ENCODE measurements around the gene NLRP9. TPM values are rescaled to one million over a fixed set of nuclear protein-coding genes. Genes with fewer than 3 reads are reported as not detected.

The NLRP9 gene
- total RNA-seq, 1 experiment from 2014 or later, result not detected

DNA sequence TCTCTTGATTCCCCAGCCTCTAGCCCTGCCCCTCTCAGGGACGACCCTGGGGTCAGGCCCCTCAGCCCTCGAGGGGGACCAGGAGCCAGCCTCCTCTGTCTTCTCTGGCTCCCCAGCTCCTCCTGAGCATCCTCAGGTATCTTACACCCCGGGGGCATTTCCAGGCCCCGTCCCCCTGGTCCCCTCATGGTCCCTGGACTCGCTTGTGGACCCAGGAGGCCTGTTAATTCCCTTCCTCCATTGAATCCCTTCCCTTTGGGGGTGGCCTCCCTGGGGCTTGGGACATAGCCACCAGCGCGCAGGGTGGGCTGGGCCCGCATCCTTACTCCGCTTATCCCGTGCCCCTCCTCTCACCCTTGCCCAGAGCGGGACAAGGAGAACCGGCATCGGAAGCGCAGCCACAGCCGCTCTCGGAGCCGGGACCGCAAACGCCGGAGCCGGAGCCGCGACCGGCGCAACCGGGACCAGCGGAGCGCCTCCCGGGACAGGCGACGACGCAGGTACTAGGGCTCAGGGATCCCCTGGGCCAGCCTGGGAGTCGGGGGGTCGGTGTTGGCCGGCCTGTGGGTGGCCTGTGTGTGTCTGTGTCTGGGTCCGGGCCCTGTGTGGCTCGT, 79.2 kb downstream of the NLRP9 start:
- DNase-seq (ENCODE audit: extremely low read depth, low read depth), result no peak

Small RNA genes lying within 50 kb of the gene (small RNA-seq; reads per million reads assigned to genes)
- gene AC010525.2, result 0 reads per million in 2 experiments

Other genes starting within 250 kb of the NLRP9 start
- 0.07 TPM in 1 of 2 replicates, not detected in the other for gene SSC5D, start 250.0 kb downstream of the NLRP9 start, total RNA-seq (2014; rRNA removed; shearing (Covaris generic))
- gene SBK2, start 201.3 kb downstream of the NLRP9 start, total RNA-seq (2014; rRNA removed; shearing (Covaris generic)), result not detected in 2 replicates
- gene SBK3, start 192.9 kb downstream of the NLRP9 start, total RNA-seq (2014; rRNA removed; shearing (Covaris generic)), result 0.32 TPM in 1 of 2 replicates, not detected in the other
- gene ZNF579, start 157.6 kb downstream of the NLRP9 start, total RNA-seq (2014; rRNA removed; shearing (Covaris generic)), result 2.1 and 3.2 TPM in 2 replicates
- 3.6 and 5.0 TPM in 2 replicates for gene FIZ1, start 138.9 kb downstream of the NLRP9 start, total RNA-seq (2014; rRNA removed; shearing (Covaris generic))
- gene ZNF524, start 138.1 kb downstream of the NLRP9 start, total RNA-seq (2014; rRNA removed; shearing (Covaris generic)), result 15.9 and 16.5 TPM in 2 replicates
- gene ZNF865, start 132.8 kb downstream of the NLRP9 start, total RNA-seq (2014; rRNA removed; shearing (Covaris generic)), result 1.1 and 1.3 TPM in 2 replicates
- gene ZNF784, start 113.8 kb downstream of the NLRP9 start, total RNA-seq (2014; rRNA removed; shearing (Covaris generic)), result 2.1 and 2.2 TPM in 2 replicates
- gene ZNF580, start 97.4 kb downstream of the NLRP9 start, total RNA-seq (2014; rRNA removed; shearing (Covaris generic)), result 8.9 and 13.6 TPM in 2 replicates
- 12.3 and 13.6 TPM in 2 replicates for gene ZNF581, start 94.8 kb downstream of the NLRP9 start, total RNA-seq (2014; rRNA removed; shearing (Covaris generic))
- 1.9 and 2.3 TPM in 2 replicates for gene CCDC106, start 90.2 kb downstream of the NLRP9 start, total RNA-seq (2014; rRNA removed; shearing (Covaris generic))
- gene U2AF2, start 83.4 kb downstream of the NLRP9 start, total RNA-seq (2014; rRNA removed; shearing (Covaris generic)), result 68.3 and 72.4 TPM in 2 replicates
- 32.8 and 35.9 TPM in 2 replicates for gene EPN1, start 63.2 kb downstream of the NLRP9 start, total RNA-seq (2014; rRNA removed; shearing (Covaris generic))
- gene RFPL4A, start 20.7 kb upstream of the NLRP9 start, total RNA-seq (2014; rRNA removed; shearing (Covaris generic)), result not detected in 2 replicates
- gene RFPL4AL1, start 30.7 kb upstream of the NLRP9 start, total RNA-seq (2014; rRNA removed; shearing (Covaris generic)), result not detected in 2 replicates
- gene NLRP11, start 93.6 kb upstream of the NLRP9 start, total RNA-seq (2014; rRNA removed; shearing (Covaris generic)), result not detected in 2 replicates
- gene NLRP4, start 98.1 kb upstream of the NLRP9 start, total RNA-seq (2014; rRNA removed; shearing (Covaris generic)), result not detected in 2 replicates
- gene NLRP13, start 193.9 kb upstream of the NLRP9 start, total RNA-seq (2014; rRNA removed; shearing (Covaris generic)), result not detected in 2 replicates
- not detected in 2 replicates for gene NLRP8, start 209.4 kb upstream of the NLRP9 start, total RNA-seq (2014; rRNA removed; shearing (Covaris generic))
- not detected in 2 replicates for gene NLRP5, start 248.4 kb upstream of the NLRP9 start, total RNA-seq (2014; rRNA removed; shearing (Covaris generic))

All from NCI-H460 (cell line).